ENCODE measurements around the gene IBA57. TPM values are rescaled to one million over a fixed set of nuclear protein-coding genes. Genes with fewer than 3 reads are reported as not detected.

The IBA57 gene
- total RNA-seq, 2 experiments from 2014 or later: 9.7 to 10.8 TPM

GRCh38 chr1:228212966-228213844, 47.6 kb downstream of the IBA57 start:
- intact Hi-C loops (cut with micrococcal nuclease): no loop called here
- ATAC-seq (peak; percentile 95), DNase-seq (peak; percentile 96)
- Mint-ChIP-seq H3K9me3 (no peaks in the 10 kb centered on the region), H3K27me3 (no peaks in the 10 kb centered on the region), H3K36me3 (ENCODE audit: low read depth) (peaks cover 1% of the 10 kb centered on the region), H3K4me3 (peak overlapping the region; percentile 83), H3K27ac (peak overlapping the region; percentile 87), H3K4me1 (ENCODE audit: low read depth) (peaks cover 5% of the 10 kb centered on the region)
- ChIA-PET CTCF (interaction anchor here (0.5 to 1.3 kb wide), 7 partner anchors 9 to 214 kb away, joined by 3 to 5 read pairs (median 4); no protein-coding TSS in a partner anchor), POLR2A (interaction anchor here (1.0 kb wide), 1 partner anchor 78 kb away, joined by 3 read pairs; no protein-coding TSS in a partner anchor)
- peak; percentile 41 for TF ChIP-seq CTCF (IDR thresholded peaks at IDR 0.05)

DNA sequence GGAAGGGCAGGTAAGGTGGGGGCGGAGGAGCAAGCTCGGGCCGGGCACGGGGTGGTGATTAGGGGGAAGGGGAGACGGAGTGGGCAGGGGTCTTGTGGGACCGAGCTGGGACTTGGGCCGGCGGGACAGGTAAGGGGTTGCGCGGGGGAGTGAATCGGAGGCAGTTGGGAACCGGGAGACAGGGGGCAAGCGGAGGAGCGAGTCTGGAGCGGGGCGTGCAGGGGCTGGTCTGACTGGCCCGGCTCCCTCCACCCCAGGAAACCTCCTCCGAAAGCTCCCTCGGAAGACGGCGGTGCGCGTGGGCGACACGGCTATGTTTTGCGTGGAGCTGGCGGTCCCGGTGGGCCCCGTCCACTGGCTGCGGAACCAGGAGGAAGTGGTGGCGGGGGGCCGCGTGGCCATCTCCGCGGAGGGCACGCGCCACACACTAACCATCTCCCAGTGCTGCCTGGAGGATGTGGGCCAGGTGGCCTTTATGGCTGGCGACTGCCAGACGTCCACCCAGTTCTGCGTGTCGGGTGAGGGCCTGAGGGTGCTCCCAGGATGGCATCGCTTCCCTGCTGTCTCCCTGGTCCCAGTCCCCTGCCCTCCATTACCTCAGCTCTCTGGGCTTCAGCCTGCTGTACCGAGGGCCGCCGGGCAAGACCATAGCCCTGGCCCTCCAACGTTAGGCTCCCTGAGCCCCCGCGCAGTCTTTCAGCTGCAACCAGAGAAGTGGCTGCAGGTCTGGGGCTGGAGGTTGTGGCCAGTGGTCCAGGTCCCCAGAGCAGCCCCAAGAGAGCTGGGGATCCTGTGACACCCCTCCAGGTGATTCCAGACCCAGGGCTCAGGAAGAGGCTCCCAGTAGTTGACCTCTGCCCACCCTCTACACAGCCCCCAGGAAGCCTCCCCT, 48.6 kb downstream of the IBA57 start:
- TF ChIP-seq CTCF (IDR thresholded peaks at IDR 0.05): no peak
- no peak overlapping the region for H3K27ac Mint-ChIP-seq
- ATAC-seq (no peak), DNase-seq (peak; percentile 39)
- no peaks in the 10 kb centered on the region for H3K9me3 Mint-ChIP-seq
- peak overlapping the region; percentile 83 for H3K4me3 Mint-ChIP-seq
- H3K36me3 Mint-ChIP-seq (ENCODE audit: low read depth): peaks cover 1% of the 10 kb centered on the region
- CTCF ChIA-PET: interaction anchor here (0.5 to 1.3 kb wide), 7 partner anchors 10 to 215 kb away, joined by 3 to 5 read pairs (median 4); no protein-coding TSS in a partner anchor
- H3K27me3 Mint-ChIP-seq: no peaks in the 10 kb centered on the region
- intact Hi-C loops (cut with micrococcal nuclease): no loop called here
- POLR2A ChIA-PET: interaction anchor here (1.0 kb wide), 1 partner anchor 77 kb away, joined by 3 read pairs; no protein-coding TSS in a partner anchor
- H3K4me1 Mint-ChIP-seq (ENCODE audit: low read depth): peaks cover 5% of the 10 kb centered on the region

DNA sequence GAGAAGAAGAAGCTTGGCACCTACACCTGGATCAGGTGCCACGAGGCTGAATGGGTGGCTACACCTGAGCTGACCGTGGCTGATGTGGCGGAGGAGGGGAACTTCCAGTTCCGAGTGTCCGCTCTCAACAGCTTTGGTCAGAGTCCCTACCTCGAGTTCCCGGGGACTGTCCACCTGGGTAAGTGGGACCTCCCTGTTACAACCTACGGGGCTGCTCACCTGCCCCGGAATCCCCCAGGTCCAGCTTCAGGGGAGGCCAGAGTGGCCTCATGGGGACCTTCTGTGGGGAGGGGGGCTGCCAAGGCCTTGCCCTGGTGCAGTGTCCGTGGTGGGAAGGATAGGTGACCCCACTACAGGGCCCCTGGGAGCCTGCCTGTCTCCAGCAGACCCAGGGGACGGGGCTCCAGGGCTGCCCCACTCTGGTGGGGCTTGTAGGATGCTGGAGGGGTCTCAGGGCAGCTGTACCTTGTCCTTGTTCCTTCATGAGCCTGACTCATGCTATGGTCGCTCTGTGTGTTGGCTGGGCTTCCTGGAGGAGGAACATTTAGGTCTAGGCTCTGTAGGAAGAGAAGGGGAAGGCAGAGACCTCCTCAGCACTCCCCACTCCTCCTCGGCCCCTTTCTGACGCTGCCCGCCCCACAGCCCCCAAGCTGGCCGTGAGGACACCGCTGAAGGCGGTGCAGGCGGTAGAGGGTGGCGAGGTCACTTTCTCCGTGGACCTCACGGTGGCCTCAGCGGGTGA, 49.5 kb downstream of the IBA57 start:
- Mint-ChIP-seq H3K4me3 (peak overlapping the region; percentile 26), H3K9me3 (no peaks in the 10 kb centered on the region), H3K4me1 (ENCODE audit: low read depth) (peaks cover 5% of the 10 kb centered on the region), H3K27ac (no peak overlapping the region), H3K36me3 (ENCODE audit: low read depth) (peaks cover 1% of the 10 kb centered on the region), H3K27me3 (no peaks in the 10 kb centered on the region)
- POLR2A ChIA-PET: no interaction called here
- DNase-seq (no peak), ATAC-seq (no peak)
- intact Hi-C loops (cut with micrococcal nuclease): no loop called here
- TF ChIP-seq CTCF (IDR thresholded peaks at IDR 0.05): no peak
- CTCF ChIA-PET: no interaction called here

DNA sequence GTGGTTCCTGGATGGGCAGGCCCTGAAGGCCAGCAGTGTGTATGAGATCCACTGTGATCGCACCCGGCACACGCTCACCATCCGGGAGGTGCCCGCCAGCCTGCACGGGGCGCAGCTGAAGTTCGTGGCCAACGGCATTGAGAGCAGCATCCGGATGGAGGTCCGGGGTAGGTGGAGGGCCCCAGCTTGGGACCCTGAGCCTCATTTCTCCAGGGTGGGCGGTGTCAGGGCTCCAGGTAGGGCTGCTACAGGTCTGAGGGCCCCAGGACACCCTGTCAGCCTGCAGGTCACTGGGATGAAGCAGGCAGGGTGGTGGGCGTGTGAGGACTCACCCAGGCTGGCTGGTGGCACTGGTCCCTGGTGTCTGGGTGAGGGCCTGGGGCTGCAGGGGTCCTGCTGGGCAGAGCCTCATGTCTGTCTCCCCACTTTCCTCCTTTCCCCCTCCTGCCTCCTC, 50.1 kb downstream of the IBA57 start:
- Mint-ChIP-seq H3K27me3 (no peaks in the 10 kb centered on the region), H3K27ac (no peak overlapping the region), H3K4me3 (no peak overlapping the region), H3K36me3 (ENCODE audit: low read depth) (peaks cover 1% of the 10 kb centered on the region), H3K9me3 (no peaks in the 10 kb centered on the region), H3K4me1 (ENCODE audit: low read depth) (peaks cover 5% of the 10 kb centered on the region)
- TF ChIP-seq CTCF (IDR thresholded peaks at IDR 0.05): no peak
- POLR2A ChIA-PET: no interaction called here
- ATAC-seq (no peak), DNase-seq (no peak)
- intact Hi-C loops (cut with micrococcal nuclease): no loop called here
- CTCF ChIA-PET: no interaction called here

Data from activated CD8-positive, alpha-beta T cell treated with anti-CD3 and anti-CD28 coated beads for 36 hours (primary cell).